Effector memory CD8-positive, alpha-beta T cell (primary cell): ENCODE results near the gene ODAD2.
A peak's percentile ranks its signal among the peaks of the same experiment; 100 is the strongest.
"Not testable (repeated sequence)": the region's sequence is repeated elsewhere in the genome, so short reads cannot be mapped to it uniquely, and the experiment has no call there.

ENCODE experiments used
- ATAC-seq: fragments of 150-1000 bp; cut with Tn5 transposase; replicated peaks from 2 replicates; pipeline ENCODE4 v1.10.0; 2021; ENCODE audit warnings: mild to moderate bottlenecking, moderate library complexity
- DNase-seq, 3 experiments: peaks; one replicate each; pipeline ENCODE4 v3.0.0; 2021
- H3K27ac Mint-ChIP-seq, 2 donors: one replicate each; pipeline ENCODE4 v1.8.0; 2022; ENCODE audit warnings: mild to moderate bottlenecking in 2 of 2, mixed read lengths in 2 of 2, moderate library complexity in 2 of 2
- H3K27me3 Mint-ChIP-seq, 2 donors: one replicate each; pipeline ENCODE4 v1.8.0; 2022; ENCODE audit warnings: mixed read lengths in 2 of 2
- H3K36me3 Mint-ChIP-seq: one replicate; pipeline ENCODE4 v1.8.0; 2022; ENCODE audit warnings: mild to moderate bottlenecking, moderate library complexity, mixed read lengths; ENCODE audit not compliant: insufficient read depth
- H3K4me1 Mint-ChIP-seq, 2 donors: one replicate each; pipeline ENCODE4 v1.8.0; 2022; ENCODE audit warnings: low read depth in 2 of 2, mixed read lengths in 2 of 2
- H3K4me3 Mint-ChIP-seq, 2 donors: one replicate each; pipeline ENCODE4 v1.8.0; 2022; ENCODE audit warnings: mild to moderate bottlenecking in 2 of 2, mixed read lengths in 2 of 2, moderate library complexity in 2 of 2
- H3K9me3 Mint-ChIP-seq, 2 donors: one replicate each; pipeline ENCODE4 v1.8.0; 2022; ENCODE audit warnings: mixed read lengths in 2 of 2

ODAD2 gene

DNA sequence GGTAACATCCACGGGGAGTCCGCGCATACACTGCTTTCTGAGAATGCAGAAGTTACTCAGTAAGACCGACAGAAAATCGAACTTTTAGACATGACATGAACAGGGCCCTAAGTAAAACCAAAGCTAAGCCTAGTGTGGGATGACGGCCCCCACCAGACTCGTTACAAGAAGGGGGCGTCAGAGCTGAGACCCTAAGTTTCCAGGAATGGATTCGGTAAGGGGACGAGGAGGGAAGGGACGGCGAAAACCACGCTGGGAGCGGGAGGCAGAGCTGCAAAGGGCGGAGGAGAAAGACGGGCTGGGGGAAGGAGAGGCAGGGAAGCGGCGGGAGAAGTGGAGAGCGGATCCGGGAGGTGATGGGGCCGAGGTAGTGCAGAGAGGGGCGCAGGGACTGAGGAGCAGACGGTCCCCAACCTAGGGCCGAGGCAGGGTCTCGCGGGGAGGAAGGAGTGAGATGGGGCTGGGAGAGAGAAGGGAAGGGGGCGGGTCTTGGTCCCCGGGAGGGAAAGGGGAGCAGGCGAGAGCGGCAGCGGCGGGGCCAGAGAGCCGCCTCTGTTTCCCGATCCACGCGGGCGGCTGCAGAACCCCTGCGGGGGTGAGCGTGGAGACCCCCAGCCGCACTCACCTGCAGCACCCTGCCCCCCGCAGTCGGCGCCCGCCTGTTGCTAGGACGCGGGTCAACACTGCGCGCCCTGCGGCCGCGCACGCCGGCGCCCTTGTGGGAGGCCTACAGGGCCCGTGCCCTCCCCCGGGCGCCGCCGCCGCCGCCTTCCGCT lies 513 bp downstream of the ODAD2 start:
- peaks cover 59 to 78% of the 10 kb centered on the region in 2 donors for H3K27me3 Mint-ChIP-seq
- ATAC-seq (peak; percentile 87), DNase-seq (peak; percentile 1 to 6 (median 5))
- no peaks in the 10 kb centered on the region for H3K9me3 Mint-ChIP-seq
- peak overlapping the region; percentile 45 to 72 for H3K27ac Mint-ChIP-seq
- H3K36me3 Mint-ChIP-seq = no peaks in the 10 kb centered on the region
- peaks cover 12 to 18% of the 10 kb centered on the region in 2 donors for H3K4me1 Mint-ChIP-seq
- peak overlapping the region; percentile 89 to 91 for H3K4me3 Mint-ChIP-seq

DNA sequence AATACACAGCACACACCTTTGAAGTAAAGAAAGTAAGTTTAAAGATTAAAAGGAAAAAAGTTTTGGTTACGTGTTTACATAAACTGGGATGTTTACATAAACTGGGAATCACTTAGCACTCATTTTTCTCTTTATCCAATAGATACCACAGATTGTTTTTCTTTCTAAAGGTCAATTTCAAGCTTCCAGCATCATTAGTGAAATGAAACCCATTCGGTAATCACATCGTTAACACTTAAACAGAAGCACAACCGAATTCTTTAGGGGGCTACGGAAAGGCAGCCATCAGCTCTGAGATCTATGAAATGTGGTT lies 1.1 kb downstream of the ODAD2 start:
- peaks cover 12 to 18% of the 10 kb centered on the region in 2 donors for H3K4me1 Mint-ChIP-seq
- DNase-seq (no peak), ATAC-seq (no peak)
- no peaks in the 10 kb centered on the region for H3K36me3 Mint-ChIP-seq
- peak overlapping the region; percentile 45 to 72 for H3K27ac Mint-ChIP-seq
- H3K9me3 Mint-ChIP-seq = no peaks in the 10 kb centered on the region
- peak overlapping the region; percentile 89 to 91 for H3K4me3 Mint-ChIP-seq
- H3K27me3 Mint-ChIP-seq = peaks cover 56 to 78% of the 10 kb centered on the region in 2 donors

DNA sequence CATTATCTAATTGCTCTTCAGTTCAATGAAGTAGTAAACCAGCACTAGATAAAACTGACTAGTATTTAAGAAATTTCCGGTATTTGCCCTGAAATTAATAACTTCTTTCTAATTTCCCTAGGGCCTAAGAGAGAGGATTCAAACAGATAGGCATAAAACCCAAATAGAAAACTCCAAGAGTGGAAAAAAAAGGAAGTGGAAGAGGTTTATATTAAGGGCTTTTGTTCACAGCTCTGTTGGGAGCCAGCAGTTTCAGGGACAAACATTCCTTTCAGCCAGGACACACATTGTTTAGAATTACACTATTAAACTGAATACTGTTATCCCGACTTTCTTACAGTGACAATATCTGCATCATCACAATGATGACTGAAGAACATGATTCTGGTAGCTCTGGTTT lies 3.6 kb downstream of the ODAD2 start:
- ATAC-seq (no peak), DNase-seq (no peak)
- Mint-ChIP-seq H3K27me3 (peaks cover 62 to 69% of the 10 kb centered on the region in 2 donors), H3K4me1 (peaks cover 12 to 18% of the 10 kb centered on the region in 2 donors), H3K27ac (no peak overlapping the region), H3K36me3 (no peaks in the 10 kb centered on the region), H3K9me3 (no peaks in the 10 kb centered on the region), H3K4me3 (no peak overlapping the region)

DNA sequence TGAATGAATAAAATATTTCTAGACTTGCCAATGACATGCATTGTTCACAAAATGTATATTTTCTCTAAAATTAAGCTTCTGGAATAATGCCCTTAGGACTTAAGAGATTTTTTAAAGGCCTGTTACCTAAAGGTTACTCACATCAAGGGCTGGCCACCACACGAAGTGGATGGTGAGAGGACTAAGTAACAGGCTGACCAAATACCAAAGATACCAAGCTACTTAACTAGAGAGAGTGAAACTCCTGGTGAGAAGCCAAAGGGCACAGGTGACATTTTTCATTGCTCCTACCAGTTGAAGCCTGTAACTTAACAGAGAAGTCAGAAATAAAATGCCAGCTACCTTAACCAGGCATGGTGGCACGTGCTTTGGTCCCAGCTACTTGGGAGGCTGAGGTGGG lies 9.5 kb downstream of the ODAD2 start:
- not testable (repeated sequence) for H3K27ac Mint-ChIP-seq, H3K4me1 Mint-ChIP-seq, H3K36me3 Mint-ChIP-seq, DNase-seq, H3K9me3 Mint-ChIP-seq, ATAC-seq, H3K4me3 Mint-ChIP-seq
- H3K27me3 Mint-ChIP-seq = peaks cover 22 to 31% of the 10 kb centered on the region in 2 donors

DNA sequence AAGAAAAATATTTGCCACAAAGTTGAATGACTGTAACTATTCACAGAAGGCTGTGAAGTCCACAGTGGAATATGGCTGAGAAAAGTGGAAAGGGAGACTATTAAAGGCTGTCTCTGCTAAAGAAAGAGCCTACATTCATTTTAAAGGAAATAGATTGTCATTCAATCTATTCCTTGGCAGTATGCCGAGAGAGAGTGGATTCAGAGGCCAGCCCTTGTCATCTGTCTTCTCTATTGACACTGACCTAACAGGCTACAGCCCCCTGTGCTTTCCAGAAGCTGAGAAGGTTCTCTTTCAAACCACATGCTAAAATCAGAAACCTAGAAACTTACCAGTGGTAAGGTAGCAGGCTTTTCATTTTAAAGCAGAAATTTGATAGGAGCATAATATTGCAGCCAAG lies 12.1 kb downstream of the ODAD2 start:
- Mint-ChIP-seq H3K27ac (no peak overlapping the region), H3K36me3 (no peaks in the 10 kb centered on the region), H3K9me3 (no peaks in the 10 kb centered on the region), H3K4me3 (no peak overlapping the region), H3K4me1 (no peaks in the 10 kb centered on the region), H3K27me3 (peaks cover 10 to 26% of the 10 kb centered on the region in 2 donors)
- no peak for ATAC-seq
- no peak for DNase-seq

DNA sequence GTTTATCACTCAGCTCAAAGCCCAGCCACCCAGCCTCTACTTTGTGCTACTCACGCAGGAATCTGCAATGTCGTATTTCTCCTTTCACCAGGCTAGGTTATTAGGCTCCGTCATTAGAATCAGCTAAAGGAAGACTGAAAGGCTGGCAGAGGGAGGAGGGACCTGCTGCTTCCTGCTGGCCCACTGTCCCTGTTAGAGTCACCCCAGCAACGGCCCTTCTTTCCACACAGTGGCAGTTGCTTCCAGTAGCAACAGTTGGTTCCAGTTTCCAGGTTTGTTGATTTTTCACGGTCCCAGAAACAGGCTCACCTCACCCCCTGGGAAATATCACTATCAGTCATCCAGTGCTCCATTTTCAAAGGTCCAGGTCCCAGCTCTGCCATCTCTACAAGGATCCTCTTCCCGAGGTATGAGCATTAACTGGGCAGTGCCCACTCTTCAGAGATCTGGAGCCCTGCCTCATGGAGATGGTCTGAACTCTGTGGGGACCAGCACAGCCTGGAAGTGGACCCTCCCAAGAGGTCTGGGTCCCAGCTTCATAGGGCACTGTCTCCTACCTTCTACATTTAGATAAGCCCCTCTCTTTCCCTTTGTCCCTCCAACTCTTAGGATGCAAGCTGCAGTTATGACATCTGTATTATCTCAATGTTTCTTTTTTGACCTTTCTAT lies 15.9 kb downstream of the ODAD2 start:
- DNase-seq (no peak), ATAC-seq (no peak)
- H3K27me3 Mint-ChIP-seq = peaks cover 3 to 10% of the 10 kb centered on the region in 2 donors
- H3K4me1 Mint-ChIP-seq = no peaks in the 10 kb centered on the region
- H3K9me3 Mint-ChIP-seq = no peaks in the 10 kb centered on the region
- H3K4me3 Mint-ChIP-seq = no peak overlapping the region
- no peak overlapping the region for H3K27ac Mint-ChIP-seq
- no peaks in the 10 kb centered on the region for H3K36me3 Mint-ChIP-seq

DNA sequence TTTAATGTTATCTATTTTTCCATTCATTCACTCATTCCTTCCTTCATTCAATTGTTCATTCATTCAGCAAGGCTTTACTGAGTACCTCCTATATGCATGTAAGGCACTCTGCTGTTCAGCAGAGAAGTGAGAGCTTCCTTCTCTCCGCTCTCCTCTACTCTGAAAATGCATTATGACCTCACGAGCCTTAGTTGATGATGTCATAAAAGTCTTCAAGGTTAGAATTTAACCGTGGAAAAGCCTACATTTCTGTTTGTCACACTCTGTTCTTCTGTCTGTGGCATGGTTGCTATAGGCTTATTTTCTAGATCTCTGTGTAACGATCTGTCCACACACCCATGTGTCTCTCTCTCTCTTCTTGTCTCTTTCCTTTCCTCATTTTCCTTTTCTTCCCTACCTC lies 17.1 kb downstream of the ODAD2 start:
- no peak for ATAC-seq
- H3K4me3 Mint-ChIP-seq = no peak overlapping the region
- no peak overlapping the region for H3K27ac Mint-ChIP-seq
- H3K36me3 Mint-ChIP-seq = no peaks in the 10 kb centered on the region
- no peaks in the 10 kb centered on the region for H3K4me1 Mint-ChIP-seq
- H3K9me3 Mint-ChIP-seq = no peaks in the 10 kb centered on the region
- H3K27me3 Mint-ChIP-seq = peaks cover 15 to 16% of the 10 kb centered on the region in 2 donors
- DNase-seq = no peak

DNA sequence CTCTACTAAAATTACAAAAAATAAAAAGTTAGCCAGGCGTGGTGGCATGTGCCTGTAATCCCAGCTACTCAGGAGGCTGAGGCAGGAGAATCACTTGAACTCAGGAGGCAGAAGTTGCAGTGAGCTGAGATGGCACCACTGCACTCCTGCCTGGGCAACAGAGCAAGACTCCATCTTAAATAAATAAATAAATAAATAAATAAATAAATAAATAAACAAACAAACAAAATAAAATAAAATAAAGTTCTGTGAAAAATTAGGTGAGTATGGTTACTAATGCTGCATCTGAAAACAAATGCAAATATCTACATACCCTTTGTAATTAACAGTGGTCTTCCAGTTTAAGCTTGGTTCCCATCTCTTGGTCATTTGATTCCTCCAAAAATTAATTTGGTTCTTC lies 28.1 kb downstream of the ODAD2 start:
- DNase-seq, H3K4me1 Mint-ChIP-seq, H3K4me3 Mint-ChIP-seq, H3K27ac Mint-ChIP-seq, H3K36me3 Mint-ChIP-seq, ATAC-seq, H3K9me3 Mint-ChIP-seq: not testable (repeated sequence)
- H3K27me3 Mint-ChIP-seq = peaks cover 29 to 38% of the 10 kb centered on the region in 2 donors

DNA sequence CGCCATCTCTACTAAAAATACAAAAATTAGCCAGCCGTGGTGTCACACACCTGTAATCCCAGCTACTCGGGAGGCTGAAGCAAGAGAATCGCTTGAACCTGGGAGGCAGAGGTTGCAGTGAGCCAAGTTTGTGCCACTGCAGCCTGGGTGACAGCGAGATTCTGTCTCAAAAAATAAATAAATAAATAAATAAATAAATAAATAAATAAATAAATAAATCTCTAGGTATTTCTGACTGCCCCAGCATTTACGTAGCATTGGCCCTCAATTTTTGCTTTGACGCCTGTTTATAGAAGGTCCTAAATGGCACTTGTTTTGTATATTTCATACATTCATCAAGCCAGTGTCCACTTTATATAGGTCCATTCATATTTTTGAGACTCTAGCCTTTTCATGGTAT lies 28.9 kb downstream of the ODAD2 start:
- not testable (repeated sequence) for H3K27ac Mint-ChIP-seq, H3K9me3 Mint-ChIP-seq, H3K36me3 Mint-ChIP-seq, ATAC-seq, H3K4me3 Mint-ChIP-seq, DNase-seq, H3K4me1 Mint-ChIP-seq
- peaks cover 22 to 31% of the 10 kb centered on the region in 2 donors for H3K27me3 Mint-ChIP-seq

DNA sequence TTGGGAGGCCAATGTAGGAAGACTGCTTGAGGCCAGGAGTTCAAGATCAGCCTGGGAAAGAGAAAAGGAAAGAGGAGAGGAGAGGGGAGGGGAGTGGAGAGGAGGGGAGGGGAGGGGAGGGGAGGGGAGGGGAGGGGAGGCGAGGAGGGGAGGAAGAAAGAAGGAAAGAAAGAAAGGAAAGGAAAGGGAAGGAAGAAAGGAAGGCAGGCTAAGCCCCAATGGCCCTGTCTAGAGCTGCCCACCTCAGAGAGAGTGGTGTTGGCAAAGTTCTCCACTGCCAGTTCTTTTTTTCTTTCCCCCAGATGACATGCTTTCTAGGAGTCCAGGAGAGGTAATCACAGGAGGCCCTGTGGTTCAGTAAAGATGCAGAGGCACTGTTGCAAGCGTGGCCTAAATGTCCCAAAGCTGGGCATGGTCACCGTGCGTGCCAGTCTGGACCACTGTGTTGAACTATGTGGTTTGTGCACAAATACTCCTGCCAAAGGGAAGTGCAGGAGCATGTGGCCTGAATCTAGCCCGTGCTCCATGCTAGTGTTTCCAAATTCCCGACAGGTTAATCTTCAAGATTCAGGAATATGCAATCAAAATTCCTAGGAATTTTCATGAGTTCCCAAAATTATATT lies 39.7 kb downstream of the ODAD2 start:
- no peak for DNase-seq
- peaks cover 10 to 12% of the 10 kb centered on the region in 2 donors for H3K4me1 Mint-ChIP-seq
- peak overlapping the region; percentile 60 to 74 for H3K27ac Mint-ChIP-seq
- no peaks in the 10 kb centered on the region for H3K36me3 Mint-ChIP-seq
- ATAC-seq = no peak
- no peaks in the 10 kb centered on the region for H3K9me3 Mint-ChIP-seq
- peak overlapping the region; percentile 40 to 55 for H3K4me3 Mint-ChIP-seq
- H3K27me3 Mint-ChIP-seq = no peaks in the 10 kb centered on the region

DNA sequence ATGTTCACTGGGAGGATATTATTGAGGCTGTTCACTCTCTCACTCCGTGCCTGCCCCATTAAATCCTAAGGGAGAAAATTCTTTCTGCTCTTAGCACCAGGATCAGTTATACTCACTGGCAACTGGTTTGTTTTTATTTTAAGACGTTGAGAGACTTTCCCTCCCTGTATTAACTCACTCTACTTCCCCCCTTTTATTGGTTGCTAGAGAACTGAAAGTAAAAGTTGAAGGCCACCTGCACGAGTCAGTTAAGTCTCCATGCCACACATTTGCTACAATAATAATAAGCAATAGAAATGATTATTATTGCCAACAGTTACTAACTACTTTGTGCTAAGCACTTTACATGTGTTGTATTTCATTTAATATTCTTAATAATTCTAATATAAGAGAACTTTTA lies 40.5 kb downstream of the ODAD2 start:
- H3K36me3 Mint-ChIP-seq, H3K9me3 Mint-ChIP-seq, DNase-seq, H3K27me3 Mint-ChIP-seq: not testable (repeated sequence)
- peak overlapping the region; percentile 74 to 77 for H3K27ac Mint-ChIP-seq
- peaks cover 10 to 12% of the 10 kb centered on the region in 2 donors for H3K4me1 Mint-ChIP-seq
- ATAC-seq = peak; percentile 51
- H3K4me3 Mint-ChIP-seq = peak overlapping the region; percentile 55 to 65

DNA sequence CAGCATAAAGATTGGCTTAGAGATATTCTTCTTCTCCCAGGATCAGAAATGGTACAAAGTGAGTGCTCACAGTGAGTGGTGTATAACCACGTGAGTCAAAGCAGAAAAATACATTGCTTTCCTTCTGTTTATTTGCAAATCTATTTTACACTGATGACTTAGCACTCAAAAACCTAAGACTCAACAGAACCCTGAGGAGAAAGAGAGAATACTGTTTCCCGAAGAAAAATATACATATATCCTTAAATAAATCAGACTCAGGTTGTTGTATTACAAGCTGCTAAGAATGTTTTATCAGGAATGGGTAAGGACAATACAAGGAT lies 48.7 kb downstream of the ODAD2 start:
- Mint-ChIP-seq H3K27ac (no peak overlapping the region), H3K9me3 (no peaks in the 10 kb centered on the region), H3K4me1 (peaks cover 0 to 4% of the 10 kb centered on the region in 2 donors), H3K4me3 (no peak overlapping the region), H3K27me3 (peaks cover 12 to 16% of the 10 kb centered on the region in 2 donors), H3K36me3 (no peaks in the 10 kb centered on the region)
- ATAC-seq = no peak
- DNase-seq = no peak

DNA sequence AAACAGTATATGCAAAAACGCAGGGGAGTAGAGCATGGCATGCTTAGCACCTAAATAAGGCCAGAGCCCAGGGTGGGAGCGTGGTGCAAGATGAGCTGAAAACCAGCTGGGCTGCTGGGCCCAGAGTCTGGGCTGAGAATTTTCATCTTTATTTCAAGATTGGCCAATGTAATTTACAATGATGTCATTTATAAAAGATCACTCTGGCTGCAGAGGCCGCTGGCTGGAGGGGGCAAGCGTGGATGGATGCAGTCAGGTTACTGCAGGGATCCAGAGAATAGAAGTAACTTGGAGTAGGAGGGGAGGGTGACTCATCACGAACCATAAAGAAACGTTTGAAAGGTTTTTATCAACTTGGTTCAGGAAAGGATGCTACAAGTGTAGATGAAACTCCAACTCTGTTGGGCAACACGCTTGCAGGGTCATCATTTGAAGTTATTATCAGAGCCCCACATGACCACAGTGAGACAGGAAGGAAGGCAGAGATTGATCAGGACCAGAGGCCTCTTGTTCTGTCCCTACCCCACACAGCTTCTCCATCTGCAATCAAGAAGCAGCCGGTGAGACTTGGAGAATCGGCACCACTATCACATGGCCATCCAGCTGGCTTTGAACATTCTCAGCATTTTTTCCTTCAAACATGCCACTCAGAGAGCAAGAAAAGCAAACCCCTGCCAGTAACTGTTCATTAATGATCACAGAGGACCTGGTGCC lies 49.2 kb downstream of the ODAD2 start:
- Mint-ChIP-seq H3K27me3 (peaks cover 17 to 21% of the 10 kb centered on the region in 2 donors), H3K4me3 (no peak overlapping the region), H3K4me1 (peaks cover 0 to 4% of the 10 kb centered on the region in 2 donors), H3K9me3 (no peaks in the 10 kb centered on the region), H3K36me3 (no peaks in the 10 kb centered on the region), H3K27ac (no peak overlapping the region)
- DNase-seq = no peak
- no peak for ATAC-seq
